Heart right ventricle (tissue), 16 donors: ENCODE measurements around the gene DNAJB9. TPM values are rescaled to one million over a fixed set of nuclear protein-coding genes. Genes with fewer than 3 reads are reported as not detected.

Experiments
- ATAC-seq, 8 donors: fragments of 200-7000 bp; cut with Tn5 transposase; one replicate each; pipeline ENCODE4 v1.9.1; 2020; ENCODE audit warnings: mild to moderate bottlenecking in 8 of 8, moderate library complexity in 8 of 8, moderate number of reproducible peaks in 1 of 8
- DNase-seq, 2 donors: peaks; one replicate each; pipeline ENCODE4 v3.0.0-alpha.2; 2020
- H3K27ac ChIP-seq, 10 donors: fragments of 200-600 bp; sonication (generic) in 2 of 10; one replicate each; pipeline versions ENCODE4 v1.5.0 to v1.8.0; 2020 to 2022; ENCODE audit warnings: mild to moderate bottlenecking in 3 of 10
- H3K27me3 ChIP-seq, 7 donors: fragments of 200-600 bp; one replicate each; pipeline ENCODE4 v1.8.0; 2021 to 2022; ENCODE audit warnings: mild to moderate bottlenecking in 2 of 7
- H3K36me3 ChIP-seq, 9 donors: fragments of 200-600 bp; sonication (generic) in 1 of 9; one replicate each; pipeline versions ENCODE4 v1.5.0 to v1.8.0; 2020 to 2022; ENCODE audit warnings: mild to moderate bottlenecking in 2 of 9
- H3K4me1 ChIP-seq, 9 donors: fragments of 200-600 bp; sonication (generic) in 1 of 9; one replicate each; pipeline versions ENCODE4 v1.5.0 to v1.8.0; 2020 to 2022; ENCODE audit warnings: mild to moderate bottlenecking in 4 of 9
- H3K4me3 ChIP-seq, 10 donors: fragments of 200-600 bp; sonication (generic) in 2 of 10; one replicate each; pipeline versions ENCODE4 v1.5.0 to v1.8.0; 2020 to 2022; ENCODE audit warnings: mild to moderate bottlenecking in 7 of 10, moderate library complexity in 2 of 10
- H3K9me3 ChIP-seq, 11 donors: fragments of 200-600 bp in 10 of 11; sonication (generic) in 2 of 11; one replicate each; pipeline versions ENCODE4 v1.5.0 to v1.8.0; 2013 to 2022; ENCODE audit warnings: mild to moderate bottlenecking in 2 of 11, control low read depth in 1 of 11, moderate library complexity in 1 of 11
- CTCF ChIP-seq, 9 donors: fragments of 200-600 bp; sonication (generic) in 2 of 9; IDR thresholded peaks; one replicate each; pipeline versions ENCODE4 v1.5.0 to v1.8.0; 2021 to 2022; ENCODE audit warnings: antibody characterized with exemption in 9 of 9, mild to moderate bottlenecking in 5 of 9, moderate library complexity in 1 of 9
- WGBS, 2 donors: extraction: QIAGEN DNeasy Blood & Tissue Kit; methylation state at CpG; one replicate each; pipeline ENCODE4 v1.1.7; 2013; ENCODE audit warnings: inconsistent platforms in 1 of 2; 5-methylcytosine and 5-hydroxymethylcytosine counted together
- intact Hi-C, 10 donors: fragments of 100-400 bp; cut with DNase I; formaldehyde crosslinking; loops; one replicate each; pipeline versions ENCODE4 v1.11.1 to v1.14.2; 2022
- long read RNA-seq, 3 donors: library from polyadenylated mRNA; unstranded; transcript quantifications; one replicate each; pipeline ENCODE4 v2.0.0, GENCODE V29; 2020 to 2021
- polyA plus RNA-seq, 2 donors: library from polyadenylated mRNA; stranded (reverse); fragments of 200-250 nt; gene quantifications; one replicate each; pipeline ENCODE4 v1.2.3, GENCODE V29; 2013
- total RNA-seq, 10 donors: library from RNA; stranded (reverse); fragmentation: NEBNext Ultra II Directional in 3 of 10; extraction: Animal tissue kit (Norgen Biotek cat#: 25700) in 3 of 10; gene quantifications; one replicate each; pipeline versions ENCODE4 v1.2.1 to v1.2.4, GENCODE V29; 2021 to 2023
- donor health status: Arrhythmogenic right ventricular cardiomyopathy.
- donor health status: ischemic (EF 13 %, LVEDD 7.1; RV severe dilation, severe dysfunction).
- donor health status: healthy with polysubstance abuse.
- donor health status: DM: no; HTN: yes; CAD: no.
- donor health status: DM: no; HTN: no; CAD: no.
- donor health status: ischemic (EF 25% LVEDD 6.9; RV normal size, moderate dysfunction).
- donor health status: ischemic (EF 25% LVEDD 5.7; RV mildly dilated, moderate dysfunction).
- donor health status: healthy.
- donor health status: DM: yes; HTN: yes; CAD: no.
- donor health status: Ischemic cardiomyopathy.
- donor health status: ischemic (EF 35%, LVEDD 5.7; RV mildly dilated, moderate dysfunction).
- donor health status: nonischemic (EF 11% LVEDD 7.7; RV severe dilation, severe dysfunction).
- donor health status: DM: yes; HTN: yes; CAD: no.
- donor health status: PGD.
- donor health status: ischemic (EF 29% LVEDD 5.4; RV normal size, mild dysfunction).
- donor health status: nonischemic (EF 23%, LVEDD 6.1; RV moderate dilation, normal function).

Gene DNAJB9
- total RNA-seq = 10 to 100 TPM; 33.9 to 57.1 (median 45.4) TPM
- polyA plus RNA-seq = 10 to 100 TPM; 10.1 to 59.1 TPM
- long read RNA-seq, donor 1, transcript DNAJB9-201 (3 exons, 2,715 nt) = major isoform, 93 of 96 reads
- long read RNA-seq, donor 1, partial matches to known transcripts = 3 of 96 reads
- long read RNA-seq, donor 1, other reads (novel, unspliced or antisense) = 0 of 96 reads
- long read RNA-seq, donor 2, transcript DNAJB9-201 (3 exons, 2,715 nt) = major isoform, 93 of 96 reads
- long read RNA-seq, donor 2, partial matches to known transcripts = 1 of 96 reads
- long read RNA-seq, donor 2, other reads (novel, unspliced or antisense) = 2 of 96 reads
- long read RNA-seq, donor 3, transcript DNAJB9-201 (3 exons, 2,715 nt) = major isoform, 400 of 421 reads
- long read RNA-seq, donor 3, partial matches to known transcripts = 19 of 421 reads
- long read RNA-seq, donor 3, other reads (novel, unspliced or antisense) = 2 of 421 reads

GRCh38 chr7:108569381-108570145 is at the start of gene DNAJB9, which contains the start of gene THAP5:
TSS of gene DNAJB9 (plus strand) at chr7:108569874. CDS start at chr7:108571727, 1,853 bp downstream.
TSS of gene THAP5 (minus strand) at chr7:108569706. CDS start at chr7:108569569, 137 bp downstream.
- Histone ChIP-seq H3K9me3 (no peaks in the 10 kb centered on the region), H3K4me1 (peaks cover 0 to 70% (median 52%) of the 10 kb centered on the region in 9 donors), H3K27ac (peak within 1 kb of the TSS; percentile 86 to 99 (median 97)), H3K36me3 (peaks cover 0 to 44% (median 16%) of the 10 kb centered on the region in 9 donors), H3K4me3 (peak within 1 kb of the TSS; percentile 53 to 97 (median 86)), H3K27me3 (no peaks in the 10 kb centered on the region)
- ATAC-seq = peak; percentile 97 to 100 (median 98)
- intact Hi-C loops = loop anchor here in 8 of 10 donors (1.0 to 5.0 kb wide), 3 partner anchors 42 to 43 kb away; partner anchors contain the start of gene PNPLA8 (in 8 of the 8)
- WGBS, 2 donors = 0% methylated on average over 65 of the region's 65 CpGs
- peak in 1 of 9 donors; percentile 19 for TF ChIP-seq CTCF (IDR thresholded peaks at IDR 0.05)
- DNase-seq = peak; percentile 99

- DNase-seq = no peak
These were observed 46.9 kb upstream of the DNAJB9 start for GRCh38 chr7:108522780-108523179.

GRCh38 chr7:108525327-108525984 is 44.2 kb upstream of the DNAJB9 start:
- ATAC-seq (peak; percentile 68 to 90 (median 82)), DNase-seq (peak in 1 of 2 donors; percentile 85)
- intact Hi-C loops = loop anchor here in 3 of 10 donors (5.0 kb wide), 2 partner anchors 42 to 47 kb away; partner anchors contain the start of genes DNAJB9 (in 2 of the 3) and THAP5 (in 2 of the 3)
- no peak for TF ChIP-seq CTCF (IDR thresholded peaks at IDR 0.05)
- Histone ChIP-seq H3K9me3 (no peaks in the 10 kb centered on the region), H3K4me1 (peaks cover 7 to 53% (median 34%) of the 10 kb centered on the region in 9 donors), H3K27me3 (no peaks in the 10 kb centered on the region), H3K27ac (peak overlapping the region; percentile 85 to 99 (median 96)), H3K36me3 (no peaks in the 10 kb centered on the region), H3K4me3 (peak overlapping the region; percentile 62 to 80 (median 77))
- WGBS, 2 donors = 0 to 1% methylated on average over 22 of the region's 22 CpGs

More at GRCh38 chr7:108522780-108523179, 46.9 kb upstream of the DNAJB9 start:
- 70 to 79% methylated on average over 2 of the region's 2 CpGs for WGBS, 2 donors
- no peaks in the 10 kb centered on the region for H3K27me3 ChIP-seq
- H3K27ac ChIP-seq = peak overlapping the region in 1 of 10 donors; percentile 24
- H3K4me3 ChIP-seq = no peak overlapping the region
- H3K4me1 ChIP-seq = peaks cover 14 to 69% (median 45%) of the 10 kb centered on the region in 9 donors
- intact Hi-C loops = no loop called here
- peaks cover 0 to 4% (median 0%) of the 10 kb centered on the region in 11 donors for H3K9me3 ChIP-seq
- no peak for TF ChIP-seq CTCF (IDR thresholded peaks at IDR 0.05)
- ATAC-seq = no peak
- peaks cover 0 to 13% (median 2%) of the 10 kb centered on the region in 9 donors for H3K36me3 ChIP-seq
